ENCODE measurements around the gene C9.
"Not testable (repeated sequence)": the region's sequence is repeated elsewhere in the genome, so short reads cannot be mapped to it uniquely, and the experiment has no call there.

C9 gene

GRCh38 chr5:39364367-39364766 lies at the start of gene C9:
C9 (minus strand) TSS chr5:39364495; CDS start chr5:39364464, 31 bp downstream.
- DNase-seq, result no peak

GRCh38 chr5:39413771-39414170 lies 49.5 kb upstream of the C9 start:
- no peak for DNase-seq

- no peak for DNase-seq
These were observed 48.6 kb upstream of the C9 start for GRCh38 chr5:39412721-39413394.

- DNase-seq, result no peak
These were observed 47.7 kb upstream of the C9 start for GRCh38 chr5:39411985-39412384.

- DNase-seq, result no peak
These were observed 46.8 kb upstream of the C9 start for GRCh38 chr5:39411061-39411460.

- no peak for DNase-seq
These were observed 44.7 kb upstream of the C9 start for GRCh38 chr5:39409033-39409432.

GRCh38 chr5:39405083-39405843 lies 41.0 kb upstream of the C9 start:
- no peak for DNase-seq

- DNase-seq, result not testable (repeated sequence)
These were observed 39.5 kb upstream of the C9 start for GRCh38 chr5:39403761-39404160.

GRCh38 chr5:39402140-39402539 lies 37.8 kb upstream of the C9 start:
- DNase-seq, result not testable (repeated sequence)

GRCh38 chr5:39400713-39401578 lies 36.7 kb upstream of the C9 start:
- DNase-seq, result no peak

GRCh38 chr5:39399135-39400036 lies 35.1 kb upstream of the C9 start:
- peak; percentile 77 to 84 for DNase-seq

GRCh38 chr5:39396843-39397242 lies 32.5 kb upstream of the C9 start:
- DNase-seq, result no peak

- no peak for DNase-seq
These were observed 31.2 kb upstream of the C9 start for GRCh38 chr5:39395521-39395920.

- DNase-seq, result no peak
These were observed 30.7 kb upstream of the C9 start for GRCh38 chr5:39394946-39395345.

- no peak for DNase-seq
These were observed 26.6 kb upstream of the C9 start for GRCh38 chr5:39390945-39391344.

GRCh38 chr5:39387293-39387692 lies 23.0 kb upstream of the C9 start:
- DNase-seq, result no peak

- no peak for DNase-seq
These were observed 20.0 kb upstream of the C9 start for GRCh38 chr5:39384271-39384670.

- no peak for DNase-seq
These were observed 17.1 kb upstream of the C9 start for GRCh38 chr5:39381376-39381775.

GRCh38 chr5:39379693-39380092 lies 15.4 kb upstream of the C9 start:
- no peak for DNase-seq

GRCh38 chr5:39377613-39378012 lies 13.3 kb upstream of the C9 start:
- DNase-seq, result no peak

GRCh38 chr5:39376293-39376714 lies 12.0 kb upstream of the C9 start:
- peak in 1 of 2 experiments; percentile 73 for DNase-seq

- no peak for DNase-seq
These were observed 9.5 kb upstream of the C9 start for GRCh38 chr5:39373791-39374190.

GRCh38 chr5:39371367-39371635 lies 7.0 kb upstream of the C9 start:
- no peak for DNase-seq
